Choroid plexus epithelial cell (primary cell): Measurements from ENCODE around the gene BAZ2A.

Experiments
- DNase-seq: peaks from one replicate; pipeline ENCODE4 v3.0.0-alpha.2; 2010; ENCODE audit warnings: low read depth
- H3K4me3 ChIP-seq: 2 replicates; pipeline ENCODE4 v1.5.1; 2011; ENCODE audit warnings: low read depth, mild to moderate bottlenecking, control low read depth, low read length, moderate library complexity
- TF ChIP-seq, protein P1 (sequence below): conservative IDR thresholded peaks from 2 replicates; pipeline ENCODE4 v1.5.1; 2011; ENCODE audit warnings: low read depth, mild to moderate bottlenecking, control low read depth, inconsistent platforms, low read length, moderate library complexity

BAZ2A gene

GRCh38 chr12:56634837-56635791 is 5.0 kb upstream of the BAZ2A start:
- peak overlapping the region; percentile 84 for H3K4me3 ChIP-seq
- DNase-seq = peak; percentile 87
- TF ChIP-seq, protein P1, sequence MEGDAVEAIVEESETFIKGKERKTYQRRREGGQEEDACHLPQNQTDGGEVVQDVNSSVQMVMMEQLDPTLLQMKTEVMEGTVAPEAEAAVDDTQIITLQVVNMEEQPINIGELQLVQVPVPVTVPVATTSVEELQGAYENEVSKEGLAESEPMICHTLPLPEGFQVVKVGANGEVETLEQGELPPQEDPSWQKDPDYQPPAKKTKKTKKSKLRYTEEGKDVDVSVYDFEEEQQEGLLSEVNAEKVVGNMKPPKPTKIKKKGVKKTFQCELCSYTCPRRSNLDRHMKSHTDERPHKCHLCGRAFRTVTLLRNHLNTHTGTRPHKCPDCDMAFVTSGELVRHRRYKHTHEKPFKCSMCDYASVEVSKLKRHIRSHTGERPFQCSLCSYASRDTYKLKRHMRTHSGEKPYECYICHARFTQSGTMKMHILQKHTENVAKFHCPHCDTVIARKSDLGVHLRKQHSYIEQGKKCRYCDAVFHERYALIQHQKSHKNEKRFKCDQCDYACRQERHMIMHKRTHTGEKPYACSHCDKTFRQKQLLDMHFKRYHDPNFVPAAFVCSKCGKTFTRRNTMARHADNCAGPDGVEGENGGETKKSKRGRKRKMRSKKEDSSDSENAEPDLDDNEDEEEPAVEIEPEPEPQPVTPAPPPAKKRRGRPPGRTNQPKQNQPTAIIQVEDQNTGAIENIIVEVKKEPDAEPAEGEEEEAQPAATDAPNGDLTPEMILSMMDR = peak; percentile 67

GRCh38 chr12:56634242-56634836 is 4.2 kb upstream of the BAZ2A start:
- TF ChIP-seq, protein P1 = no peak
- peak overlapping the region; percentile 84 for H3K4me3 ChIP-seq
- peak; percentile 18 for DNase-seq

DNA sequence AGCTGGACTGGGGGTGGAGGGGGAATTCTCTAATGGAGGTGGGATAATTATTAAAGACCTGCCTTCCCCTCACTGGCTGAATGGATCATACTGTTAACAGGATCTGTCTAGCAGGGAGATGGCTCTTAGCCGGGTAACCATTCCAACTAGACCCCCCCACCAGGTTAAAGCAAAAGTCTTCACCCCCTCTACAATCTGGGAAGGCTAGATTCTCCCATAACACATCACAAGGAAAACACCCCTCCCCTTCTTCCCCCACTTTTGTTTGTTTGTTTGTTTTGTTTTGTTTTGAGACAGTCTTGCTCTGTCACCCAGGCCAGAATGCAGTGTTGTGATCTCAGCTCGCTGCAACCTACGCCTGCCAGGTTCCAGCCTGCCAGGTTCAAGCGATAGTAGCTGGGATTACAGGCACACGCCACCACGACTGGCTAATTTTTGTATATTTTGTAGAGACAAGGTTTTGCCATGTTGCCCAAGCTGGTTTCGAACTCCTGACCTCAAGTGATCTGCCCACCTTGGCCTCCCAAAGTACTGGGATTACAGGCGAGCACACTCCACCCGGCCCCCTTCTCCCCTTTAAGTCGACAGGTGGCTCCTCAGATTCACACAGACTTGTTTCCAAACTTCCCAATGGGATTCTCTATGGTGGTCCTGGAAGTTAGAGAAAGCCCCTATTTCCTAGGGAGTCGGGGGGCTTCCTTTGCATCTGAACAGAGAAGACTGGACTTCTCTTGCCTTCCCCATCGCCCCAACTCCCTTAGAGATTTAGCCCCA is 3.5 kb upstream of the BAZ2A start:
- TF ChIP-seq, protein P1 = no peak
- H3K4me3 ChIP-seq = peak overlapping the region; percentile 84

GRCh38 chr12:56632701-56633467 is 2.8 kb upstream of the BAZ2A start:
- DNase-seq = peak; percentile 9
- peak overlapping the region; percentile 21 for H3K4me3 ChIP-seq
- TF ChIP-seq, protein P1 = no peak

More for the DNA sequence above, 3.5 kb upstream of the BAZ2A start:
- no peak for DNase-seq

DNA sequence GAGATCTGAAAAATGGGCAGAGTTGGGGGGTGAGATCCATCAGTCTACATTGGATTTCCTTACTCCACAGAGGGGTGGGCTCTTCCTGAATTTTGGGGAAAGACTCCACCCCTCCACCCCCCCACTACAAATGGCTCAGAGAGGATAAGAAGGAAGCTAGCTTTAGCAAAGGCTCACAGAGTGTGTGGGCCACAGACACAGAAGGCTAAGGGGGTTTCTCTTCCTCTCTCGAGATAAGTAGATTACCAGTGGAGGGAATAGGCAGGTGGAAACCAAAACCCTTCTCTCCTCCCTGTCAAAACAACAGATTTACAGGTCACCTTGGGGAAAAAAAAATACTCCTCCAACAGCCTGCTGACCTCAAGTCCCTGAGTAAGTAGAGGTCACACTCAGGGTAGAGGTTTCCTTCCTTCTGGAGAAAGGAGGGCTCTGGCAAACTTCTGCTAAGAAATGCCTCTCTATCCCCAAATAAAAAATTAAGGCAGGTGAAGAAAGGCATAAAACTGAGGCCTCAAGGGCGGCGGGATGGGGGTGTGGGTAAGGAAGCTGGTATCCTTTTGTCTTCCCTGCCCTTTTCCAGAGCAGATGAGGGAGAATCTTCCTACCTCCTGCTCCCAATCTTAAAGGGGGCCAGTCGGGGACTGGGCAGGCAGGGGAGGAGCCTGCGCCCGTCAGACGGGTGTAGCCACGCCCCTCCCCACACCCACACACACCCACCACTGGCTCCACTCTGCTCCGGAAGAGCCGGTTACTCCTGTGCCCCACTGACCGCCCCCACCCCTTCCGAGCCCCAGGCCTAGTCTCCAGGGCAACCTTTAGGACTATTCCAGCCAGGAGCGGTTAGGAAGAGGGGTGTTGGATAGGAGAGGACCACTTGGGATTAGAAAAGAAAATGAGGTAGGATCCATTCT is 1.9 kb upstream of the BAZ2A start:
- TF ChIP-seq, protein P1 = no peak
- DNase-seq = peak; percentile 39
- H3K4me3 ChIP-seq = peak overlapping the region; percentile 30
